HG03460 (cell line): ENCODE measurements around the gene FAM111A.
"Not testable (repeated sequence)": the region's sequence is repeated elsewhere in the genome, so short reads cannot be mapped to it uniquely, and the experiment has no call there.

ENCODE experiments used
- ATAC-seq: cut with Tn5 transposase; IDR thresholded peaks from one replicate; pipeline ENCODE4 v1.9.1; 2021; ENCODE audit not compliant: unreplicated experiment

FAM111A gene, protein sequence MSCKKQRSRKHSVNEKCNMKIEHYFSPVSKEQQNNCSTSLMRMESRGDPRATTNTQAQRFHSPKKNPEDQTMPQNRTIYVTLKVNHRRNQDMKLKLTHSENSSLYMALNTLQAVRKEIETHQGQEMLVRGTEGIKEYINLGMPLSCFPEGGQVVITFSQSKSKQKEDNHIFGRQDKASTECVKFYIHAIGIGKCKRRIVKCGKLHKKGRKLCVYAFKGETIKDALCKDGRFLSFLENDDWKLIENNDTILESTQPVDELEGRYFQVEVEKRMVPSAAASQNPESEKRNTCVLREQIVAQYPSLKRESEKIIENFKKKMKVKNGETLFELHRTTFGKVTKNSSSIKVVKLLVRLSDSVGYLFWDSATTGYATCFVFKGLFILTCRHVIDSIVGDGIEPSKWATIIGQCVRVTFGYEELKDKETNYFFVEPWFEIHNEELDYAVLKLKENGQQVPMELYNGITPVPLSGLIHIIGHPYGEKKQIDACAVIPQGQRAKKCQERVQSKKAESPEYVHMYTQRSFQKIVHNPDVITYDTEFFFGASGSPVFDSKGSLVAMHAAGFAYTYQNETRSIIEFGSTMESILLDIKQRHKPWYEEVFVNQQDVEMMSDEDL

DNA sequence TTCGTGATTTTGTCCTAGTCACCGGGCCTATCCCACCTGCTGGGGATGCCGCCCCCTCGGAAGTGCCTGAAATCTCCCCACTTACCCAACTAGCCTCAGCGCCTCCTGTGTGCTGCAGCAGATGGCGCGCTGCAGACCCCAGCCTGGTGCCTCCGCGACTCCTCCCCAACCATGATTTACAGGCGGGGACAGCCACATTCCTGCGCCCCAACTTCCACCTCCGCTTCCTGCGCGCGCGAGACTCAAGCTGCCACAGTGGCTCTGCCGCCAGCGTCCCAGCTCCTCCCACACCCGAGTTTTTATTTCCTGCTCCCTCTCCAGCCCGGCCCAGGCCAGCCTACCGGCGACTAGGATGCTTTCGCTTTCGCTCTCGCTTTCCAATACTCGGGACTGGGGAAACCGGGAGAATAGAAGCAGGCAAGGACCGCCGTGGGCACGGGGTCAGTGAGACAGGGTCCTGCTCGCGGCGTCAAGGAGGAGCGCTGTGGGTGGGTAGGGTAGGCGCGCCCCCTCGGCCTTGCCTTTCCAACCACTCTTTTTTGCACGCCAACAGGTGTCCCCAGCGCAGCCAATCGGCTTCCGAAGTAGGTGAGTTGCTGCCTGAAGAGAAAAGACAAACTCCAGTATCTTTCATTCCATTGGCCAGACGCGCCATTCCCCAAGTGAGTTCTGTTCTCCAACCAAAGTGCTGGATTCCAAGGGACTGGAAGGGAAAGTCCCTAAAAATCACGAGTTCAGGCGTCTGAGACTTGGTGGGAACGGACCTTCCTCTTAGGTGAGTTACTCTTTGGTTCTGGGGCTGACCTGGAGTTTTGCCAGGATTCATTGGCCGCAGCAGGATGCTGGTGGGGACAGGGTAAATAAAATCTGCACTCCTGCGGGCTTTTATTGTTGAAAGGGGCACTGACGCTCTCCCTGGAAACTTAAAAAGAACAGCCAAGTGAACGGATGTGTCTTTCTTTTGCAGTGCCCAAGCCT lies at the start of gene FAM111A:
Gene FAM111A (plus strand): TSS at position 327 of the 978 bp plus-strand sequence. CDS start 6,017 bp downstream, outside the sequence.
- ATAC-seq: peak; percentile 66

DNA sequence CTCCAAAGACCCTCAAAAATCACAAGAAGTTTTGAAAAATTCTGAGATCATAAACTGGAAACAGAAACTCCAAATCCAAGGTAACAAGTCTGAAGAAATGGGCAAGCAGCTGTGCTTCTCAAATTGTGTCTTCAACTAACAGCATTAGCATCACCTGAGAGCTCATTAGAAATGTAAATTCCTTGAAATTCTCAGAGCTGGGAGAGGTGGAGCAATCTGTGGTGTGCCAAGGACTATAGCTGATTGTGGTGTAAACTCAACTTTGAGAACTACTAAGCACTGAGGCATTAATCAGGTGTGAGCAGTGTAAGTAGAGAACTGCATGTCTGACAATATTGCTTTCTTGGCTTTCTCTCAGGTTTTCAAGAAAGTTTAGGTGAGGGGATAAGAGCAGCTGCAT lies 49.1 kb upstream of the FAM111A start:
- not testable (repeated sequence) for ATAC-seq

DNA sequence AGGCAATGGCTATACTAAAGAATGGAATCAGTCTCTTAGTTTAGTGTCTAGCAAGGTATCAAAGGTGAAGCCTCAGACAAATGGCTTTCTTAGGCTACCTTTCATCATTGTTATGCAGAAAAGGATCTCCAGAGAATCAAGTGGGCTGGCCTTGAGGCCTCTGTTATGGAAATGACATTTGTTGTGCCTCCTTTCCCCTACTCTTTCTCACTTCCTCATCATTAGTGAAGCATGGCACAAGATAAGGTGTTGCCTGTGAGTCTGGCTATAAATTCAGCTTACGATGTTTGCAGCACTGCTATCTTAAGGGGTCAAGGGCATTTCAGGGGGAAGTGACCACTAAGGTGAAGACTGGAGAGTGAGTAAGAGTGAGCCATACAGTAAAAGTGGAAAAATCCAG lies 47.4 kb upstream of the FAM111A start:
- peak; percentile 74 for ATAC-seq

DNA sequence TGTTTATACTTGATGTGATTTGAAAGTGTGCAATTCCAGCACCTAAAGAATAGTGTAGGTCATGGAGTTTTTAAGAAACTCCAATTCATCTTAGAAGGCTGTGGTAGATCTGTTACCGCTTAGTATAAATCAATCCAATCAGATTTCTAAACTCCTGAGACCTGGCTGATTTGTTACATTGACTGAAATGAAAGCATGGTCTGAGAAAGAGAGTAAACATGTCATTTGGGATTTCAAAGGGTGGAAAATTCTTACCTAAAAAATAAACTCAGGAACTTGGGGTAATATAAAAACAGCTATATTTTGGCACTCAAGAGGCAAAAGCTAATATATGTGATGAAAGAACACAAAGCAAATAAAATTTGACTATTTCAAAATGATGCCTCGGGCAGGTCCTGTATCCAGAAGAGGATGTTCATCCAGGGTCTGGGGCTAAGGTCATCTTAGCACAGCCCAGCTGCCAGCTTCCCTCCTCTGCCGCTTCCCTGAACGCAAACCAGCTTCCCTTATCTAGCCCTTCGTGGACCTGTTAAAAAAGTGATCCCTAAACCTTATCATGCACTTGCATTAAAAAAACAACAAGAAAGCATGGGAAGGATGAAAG lies 46.6 kb upstream of the FAM111A start:
- not testable (repeated sequence) for ATAC-seq

DNA sequence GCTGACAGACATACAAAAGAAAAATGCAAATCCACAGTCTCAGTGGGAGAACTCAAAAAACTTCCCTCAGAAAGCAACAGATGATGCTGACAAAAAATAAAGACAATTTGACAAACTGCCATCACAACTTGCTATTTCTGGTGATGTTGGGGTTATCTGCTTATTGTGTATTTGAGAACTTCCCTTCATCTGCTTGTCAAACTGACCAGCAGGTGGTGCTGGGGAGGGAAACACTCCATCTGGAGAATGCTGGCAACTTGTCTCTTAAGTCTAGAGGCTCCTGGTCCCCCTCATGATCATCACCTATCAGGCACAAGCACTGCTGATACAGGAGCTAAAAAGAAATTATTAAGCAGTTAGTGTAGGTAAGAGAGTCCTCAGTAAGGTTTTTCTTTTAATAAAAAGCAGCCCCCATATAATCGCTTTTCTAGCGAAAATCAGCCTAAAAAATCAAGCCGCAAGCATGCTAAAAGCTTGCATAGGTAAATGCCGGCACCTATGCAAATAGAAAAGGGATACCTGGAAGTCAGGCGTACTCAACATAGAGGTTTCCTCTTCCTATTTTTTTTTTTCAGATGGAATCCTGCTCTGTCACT lies 45.4 kb upstream of the FAM111A start:
- ATAC-seq: no peak

DNA sequence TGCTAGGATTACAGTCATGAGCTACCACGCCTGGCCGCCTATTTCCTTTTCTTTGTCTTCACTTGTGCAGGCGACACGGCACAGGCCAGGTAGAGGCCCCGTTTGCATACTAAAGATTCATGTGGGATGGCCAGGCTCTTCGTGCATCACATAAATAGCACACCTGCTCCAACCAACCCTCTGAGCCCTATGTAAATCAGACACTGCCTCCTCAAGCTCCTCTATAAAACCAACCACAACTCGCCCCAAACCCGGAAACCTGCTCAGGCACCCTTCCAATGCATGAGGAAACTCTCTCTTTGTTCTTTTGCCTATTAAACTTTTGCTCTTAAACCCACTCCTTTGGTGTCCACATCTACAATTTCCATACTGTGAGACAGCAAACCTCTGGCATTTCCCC lies 44.7 kb upstream of the FAM111A start:
- not testable (repeated sequence) for ATAC-seq

DNA sequence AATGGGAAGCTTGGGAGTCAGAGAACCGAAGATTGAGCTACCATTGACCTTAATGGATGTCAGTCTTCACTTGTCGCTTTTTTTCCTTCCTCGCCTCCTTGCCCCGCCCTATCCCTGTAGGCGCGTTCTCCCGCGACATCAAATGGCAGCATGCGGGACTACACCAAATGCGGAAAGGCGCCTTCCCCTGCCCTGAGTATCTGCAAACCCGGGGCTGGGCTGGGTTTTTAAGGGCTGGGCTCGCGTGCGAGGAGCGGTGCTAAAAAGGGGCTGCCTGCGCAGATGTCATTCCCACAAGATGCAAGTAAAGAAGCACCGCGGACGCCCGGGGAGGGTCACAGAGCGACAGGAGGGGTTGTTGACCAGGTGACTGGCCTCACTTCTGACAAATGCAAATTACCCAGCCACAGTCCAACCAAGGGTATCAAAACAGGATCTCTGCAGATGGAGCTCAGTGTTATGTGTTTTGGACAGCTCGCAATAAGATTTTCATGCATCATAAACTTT lies 40.3 kb upstream of the FAM111A start:
- peak; percentile 66 for ATAC-seq

DNA sequence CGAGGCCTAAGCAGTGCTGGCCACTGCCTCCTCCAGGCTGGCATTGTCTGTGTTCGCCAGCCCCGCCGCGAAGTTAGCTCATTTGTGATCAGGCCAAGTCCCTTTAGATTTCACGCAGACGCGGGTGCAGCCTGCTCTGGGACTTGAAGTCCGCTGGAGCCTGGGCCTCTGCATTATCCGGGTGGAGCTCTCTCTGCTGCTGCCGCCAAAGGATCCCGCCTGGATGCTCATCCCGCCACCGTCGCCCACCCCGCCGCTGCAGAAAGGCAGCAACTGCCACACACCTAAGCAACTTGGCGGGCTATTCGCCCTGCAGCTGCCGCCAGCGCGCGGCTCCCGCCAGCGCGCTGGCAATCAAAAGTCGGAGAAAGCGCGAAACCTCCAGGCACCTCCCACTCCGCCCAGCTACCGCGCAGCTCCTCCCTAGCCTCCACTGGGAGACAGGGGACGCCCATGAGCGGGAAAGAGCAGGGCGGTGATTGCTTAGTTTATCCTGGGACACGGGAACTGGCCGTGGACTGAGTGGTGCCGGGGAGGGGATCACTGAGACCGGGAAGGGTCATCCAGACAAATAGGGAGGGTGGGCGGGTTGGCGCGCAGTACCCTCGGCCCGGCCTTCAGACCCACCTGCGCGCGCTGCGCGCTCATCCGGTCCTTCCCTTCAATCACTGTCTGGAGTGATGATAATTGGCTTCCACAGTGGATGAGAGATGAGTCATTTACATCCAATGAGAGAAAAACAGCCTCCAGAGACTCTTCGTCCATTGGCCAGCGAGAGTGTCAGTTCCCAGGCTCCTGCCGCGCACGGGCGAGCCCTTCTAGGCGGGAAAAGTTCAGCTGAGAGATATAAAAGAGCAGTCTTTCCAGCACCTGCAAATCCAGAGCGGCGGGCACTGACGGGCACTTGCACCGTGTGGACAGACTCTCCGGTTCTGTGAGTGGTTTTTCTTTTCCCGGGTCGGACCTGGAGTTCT lies 36.0 kb upstream of the FAM111A start, which contains the start of gene FAM111B:
Gene FAM111B (plus strand): TSS at position 875 of the 974 bp plus-strand sequence. CDS start 2,389 bp downstream, outside the sequence.
- peak; percentile 64 for ATAC-seq

DNA sequence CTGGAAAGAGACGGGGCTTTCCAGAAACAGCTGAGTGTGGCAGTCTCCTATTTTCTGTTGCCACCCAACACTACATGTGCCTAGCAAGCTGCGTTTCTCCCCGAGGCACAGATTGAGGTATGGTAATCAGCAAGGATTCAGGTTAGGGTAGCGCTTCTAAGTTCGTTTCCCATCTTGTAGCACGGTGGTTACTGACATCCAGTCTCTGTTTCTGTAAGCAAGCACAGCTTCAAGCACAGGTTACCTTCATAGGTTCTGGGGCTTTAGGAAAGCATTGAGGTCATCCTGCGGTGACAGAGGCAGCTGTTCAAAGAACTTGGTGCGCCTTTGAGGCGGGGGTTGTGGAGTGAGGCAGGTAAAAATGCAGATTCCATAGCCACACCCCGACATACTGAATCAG lies 34.9 kb upstream of the FAM111A start:
- ATAC-seq: peak; percentile 33

DNA sequence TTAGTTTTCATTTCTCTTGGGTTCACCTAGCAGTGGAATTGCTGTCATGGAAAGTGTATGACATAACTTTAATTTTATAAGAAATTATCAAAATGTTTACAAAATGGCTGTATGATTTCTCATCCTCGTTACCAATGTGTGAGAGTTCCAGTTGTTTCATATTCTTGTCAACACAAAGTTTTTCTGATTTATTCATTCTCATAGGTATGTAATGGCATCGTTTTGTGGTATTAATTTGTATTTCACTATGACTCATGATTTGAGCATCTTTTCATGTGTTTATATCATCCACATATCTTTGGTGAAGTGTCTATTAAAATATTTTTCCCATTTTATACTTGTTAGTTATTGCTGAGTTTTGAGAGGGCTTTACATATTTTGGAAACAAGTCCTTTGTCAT lies 30.2 kb upstream of the FAM111A start:
- ATAC-seq: no peak

DNA sequence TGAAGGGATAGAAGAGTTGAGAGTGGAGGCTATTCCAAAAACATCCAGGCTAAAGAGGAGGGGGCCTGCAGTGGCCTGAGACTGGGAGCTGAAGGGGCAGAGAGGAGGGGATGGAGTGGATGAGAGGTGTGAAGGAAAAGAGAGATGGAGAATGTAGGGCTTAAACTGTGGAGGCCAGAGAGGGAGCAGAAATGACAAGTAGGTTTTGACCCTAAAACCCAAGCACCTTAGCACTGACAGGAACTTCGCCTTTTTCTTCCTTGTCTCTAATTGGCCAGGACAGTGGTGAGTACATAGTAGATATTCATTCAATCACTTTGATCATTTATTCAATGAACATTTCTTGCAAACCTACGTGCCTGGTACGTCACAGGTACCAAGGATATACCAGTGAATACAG lies 28.3 kb upstream of the FAM111A start:
- no peak for ATAC-seq

DNA sequence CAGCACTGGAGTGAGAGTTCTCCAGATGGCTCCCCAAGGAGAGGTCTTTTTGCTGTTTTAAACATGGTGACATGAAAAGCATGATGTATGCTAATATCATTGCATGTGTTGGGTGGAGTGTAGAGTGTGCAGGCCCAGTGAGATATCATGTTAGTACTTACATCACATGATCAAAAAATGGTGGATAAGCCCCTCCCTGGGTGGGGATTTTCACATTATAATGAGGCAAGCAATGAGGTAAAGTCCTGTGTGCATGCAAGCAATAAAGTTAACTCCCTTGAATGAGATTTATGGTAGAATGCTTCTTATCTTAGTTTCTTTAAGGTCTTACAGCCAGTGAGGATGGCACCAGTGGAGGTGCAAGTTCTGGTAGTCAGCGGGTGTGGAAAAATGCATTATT lies 27.1 kb upstream of the FAM111A start:
- no peak for ATAC-seq

DNA sequence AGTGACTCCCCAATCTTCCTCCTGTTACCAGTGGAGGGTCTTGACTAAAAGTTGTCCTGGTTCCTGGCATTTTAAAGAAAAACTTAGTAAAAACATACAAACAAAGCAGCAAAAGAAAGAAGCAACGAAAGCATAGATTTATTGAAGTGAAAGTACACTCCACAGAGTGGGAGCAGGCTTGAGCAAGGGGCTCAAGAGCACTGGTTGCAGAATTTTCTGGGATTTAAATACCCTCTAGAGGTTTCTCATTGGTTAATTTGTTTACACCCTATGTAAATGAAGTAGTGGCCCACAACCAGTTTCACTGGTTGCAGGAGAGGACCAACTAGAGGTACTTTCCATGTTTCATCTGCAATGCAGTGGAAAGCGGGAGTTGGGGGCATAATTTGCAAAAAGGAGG lies 24.9 kb upstream of the FAM111A start:
- ATAC-seq: no peak

DNA sequence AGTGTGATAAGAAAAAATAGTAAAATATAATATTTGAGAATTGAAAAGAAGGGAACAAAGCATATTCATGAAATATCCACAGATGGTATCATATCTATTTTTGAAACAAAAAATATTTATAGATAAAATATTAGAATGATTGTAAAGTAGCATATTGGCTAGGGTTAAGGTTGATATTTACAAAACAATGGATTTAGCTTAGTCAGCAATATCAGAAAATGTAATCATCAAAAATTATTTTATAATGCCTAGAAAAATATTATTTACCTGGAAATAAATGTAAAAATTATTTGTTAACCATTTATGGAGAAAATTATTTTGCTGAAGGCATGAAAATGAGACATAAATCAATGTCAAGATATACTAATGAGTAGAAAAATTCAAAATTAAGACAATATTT lies 22.8 kb upstream of the FAM111A start:
- no peak for ATAC-seq

DNA sequence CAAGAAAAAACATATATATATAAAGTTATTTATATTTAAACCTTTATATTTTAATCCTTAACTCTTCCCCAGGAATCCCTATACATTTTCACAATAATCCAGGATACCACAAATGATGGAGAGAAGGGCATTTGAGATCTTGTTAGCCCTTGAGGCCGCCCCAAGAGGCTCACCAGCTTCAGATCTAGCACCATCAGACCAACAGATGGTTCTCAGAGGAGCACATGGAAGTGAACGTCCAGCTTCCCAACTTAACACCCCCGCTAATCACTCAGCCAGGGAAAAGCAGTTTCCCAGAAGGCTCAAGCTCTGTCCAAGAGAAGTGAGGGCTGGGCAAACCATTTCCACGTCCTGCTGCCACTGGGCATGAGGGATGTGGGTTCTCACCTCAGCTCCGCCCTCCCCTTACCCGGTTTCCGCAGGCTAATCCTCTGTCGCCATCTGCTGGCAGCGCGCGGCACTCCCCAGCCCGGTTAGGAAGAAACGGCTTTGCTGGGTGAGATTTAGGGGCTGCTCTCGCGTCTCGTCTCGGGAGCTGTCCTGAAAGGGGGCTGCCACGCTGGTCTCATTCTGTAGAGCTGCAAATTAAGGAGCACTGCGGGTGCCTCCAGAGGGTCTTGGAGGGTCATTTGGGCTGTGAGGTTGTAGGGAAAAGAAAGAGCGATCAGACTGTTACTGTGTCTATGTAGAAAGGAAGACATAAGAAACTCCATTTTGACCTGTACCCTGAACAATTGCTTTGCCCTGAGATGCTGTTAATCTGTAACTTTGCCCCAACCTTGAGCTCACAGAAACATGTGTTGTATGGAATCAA lies 6.8 kb upstream of the FAM111A start:
- peak; percentile 96 for ATAC-seq

DNA sequence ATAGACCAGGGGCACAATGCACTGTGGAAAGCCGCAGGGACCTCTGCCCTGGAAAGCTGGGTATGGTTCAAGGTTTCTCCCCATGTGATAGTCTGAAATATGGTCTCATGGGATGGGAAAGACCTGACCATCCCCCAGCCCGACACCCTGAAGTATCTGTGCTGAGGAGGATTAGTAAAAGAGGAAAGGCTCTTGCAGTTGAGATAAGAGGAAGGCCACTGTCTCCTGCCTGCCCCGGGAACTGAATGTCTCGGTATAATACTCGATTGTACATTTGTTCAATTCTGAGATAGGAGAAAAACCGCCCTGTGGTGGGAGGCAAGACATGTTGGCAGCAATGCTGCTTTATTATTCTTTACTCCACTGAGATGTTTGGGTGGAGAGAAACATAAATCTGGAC lies 6.1 kb upstream of the FAM111A start:
- not testable (repeated sequence) for ATAC-seq

DNA sequence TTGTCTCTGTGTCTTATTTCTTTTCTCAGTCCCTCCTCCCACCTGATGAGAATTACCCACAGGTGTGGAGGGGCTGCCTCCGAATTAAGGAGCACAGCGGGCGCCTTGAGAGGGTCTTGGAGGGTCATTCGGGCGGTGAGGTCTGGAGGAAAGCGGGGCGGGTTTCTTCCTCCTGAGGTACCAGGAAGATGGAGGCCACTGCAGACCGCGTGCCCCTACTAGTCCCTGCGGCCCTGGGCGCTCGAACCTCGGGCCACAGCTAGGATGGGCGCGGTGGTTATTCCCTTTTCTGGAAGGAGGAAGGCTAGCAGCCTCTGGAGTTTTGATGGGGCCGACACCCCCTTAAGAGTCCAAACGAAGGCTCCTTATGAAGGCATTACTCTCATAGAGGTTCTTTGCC lies 5.5 kb upstream of the FAM111A start:
- ATAC-seq: no peak

DNA sequence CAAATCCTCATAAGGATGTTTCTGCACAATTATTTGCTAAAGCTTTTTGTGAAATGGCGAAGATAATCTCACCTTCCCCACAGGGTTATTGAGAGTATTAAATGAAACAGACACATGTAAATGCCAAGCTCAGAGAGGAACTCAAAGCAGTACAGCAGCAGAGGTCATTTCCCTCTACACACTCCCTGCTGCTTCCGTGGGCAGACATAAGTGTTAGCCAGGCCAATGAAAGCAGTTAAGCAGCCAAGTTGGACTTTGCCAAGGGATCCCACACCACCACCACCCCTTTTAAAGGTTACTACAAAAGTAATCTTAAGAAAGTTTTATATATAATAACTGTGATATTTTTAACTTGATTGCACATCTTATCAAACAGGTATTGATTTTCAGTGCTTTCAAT lies 4.0 kb upstream of the FAM111A start:
- ATAC-seq: no peak
